HG02885 (cell line): Measurements from ENCODE around the gene HHLA2.
A peak's percentile ranks its signal among the peaks of the same experiment; 100 is the strongest.
"Not testable (repeated sequence)": the region's sequence is repeated elsewhere in the genome, so short reads cannot be mapped to it uniquely, and the experiment has no call there.

ENCODE experiments used
- ATAC-seq: cut with Tn5 transposase; IDR thresholded peaks from one replicate; pipeline ENCODE4 v1.9.1; 2021; ENCODE audit warnings: mild to moderate bottlenecking; ENCODE audit not compliant: unreplicated experiment, poor library complexity

The HHLA2 gene

GRCh38 chr3:108296239-108296638 lies at the start of gene HHLA2:
Gene HHLA2, plus strand, starts transcription at chr3:108296548. Its CDS starts 55,266 bp downstream, at chr3:108351814.
- peak; percentile 52 for ATAC-seq

- no peak for ATAC-seq
Measured at GRCh38 chr3:108250626-108251025, 45.7 kb upstream of the HHLA2 start.

GRCh38 chr3:108251265-108251664 lies 45.1 kb upstream of the HHLA2 start:
- no peak for ATAC-seq

- ATAC-seq = no peak
Measured at GRCh38 chr3:108251844-108252243, 44.5 kb upstream of the HHLA2 start.

GRCh38 chr3:108255131-108255530 lies 41.2 kb upstream of the HHLA2 start:
- no peak for ATAC-seq

GRCh38 chr3:108264534-108265298 lies 31.6 kb upstream of the HHLA2 start:
- not testable (repeated sequence) for ATAC-seq

- not testable (repeated sequence) for ATAC-seq
Measured at GRCh38 chr3:108268235-108268634, 28.1 kb upstream of the HHLA2 start.

- no peak for ATAC-seq
Measured at GRCh38 chr3:108271626-108272025, 24.7 kb upstream of the HHLA2 start.

GRCh38 chr3:108279066-108279465 lies 17.3 kb upstream of the HHLA2 start:
- not testable (repeated sequence) for ATAC-seq

GRCh38 chr3:108280476-108280875 lies 15.9 kb upstream of the HHLA2 start:
- no peak for ATAC-seq

GRCh38 chr3:108281670-108282069 lies 14.7 kb upstream of the HHLA2 start:
- ATAC-seq = peak; percentile 46

GRCh38 chr3:108283006-108283405 lies 13.3 kb upstream of the HHLA2 start:
- ATAC-seq = no peak

GRCh38 chr3:108283989-108284388 lies 12.4 kb upstream of the HHLA2 start:
- ATAC-seq = no peak

GRCh38 chr3:108285176-108285575 lies 11.2 kb upstream of the HHLA2 start:
- no peak for ATAC-seq

GRCh38 chr3:108287146-108287545 lies 9.2 kb upstream of the HHLA2 start:
- ATAC-seq = peak; percentile 88

- ATAC-seq = not testable (repeated sequence)
Measured at GRCh38 chr3:108288193-108288592, 8.2 kb upstream of the HHLA2 start.

GRCh38 chr3:108289159-108289558 lies 7.2 kb upstream of the HHLA2 start:
- ATAC-seq = no peak

GRCh38 chr3:108292450-108292849 lies 3.9 kb upstream of the HHLA2 start:
- no peak for ATAC-seq

GRCh38 chr3:108292905-108293328 lies 3.4 kb upstream of the HHLA2 start:
- ATAC-seq = peak; percentile 86

GRCh38 chr3:108293858-108294257 lies 2.5 kb upstream of the HHLA2 start:
- peak; percentile 66 for ATAC-seq

GRCh38 chr3:108295421-108296175 lies 750 bp upstream of the HHLA2 start:
- no peak for ATAC-seq
